Pancreas (tissue), 10 donors: ENCODE results near the gene POFUT2. TPM values are rescaled to one million over a fixed set of nuclear protein-coding genes. Genes with fewer than 3 reads are reported as not detected.
A peak's percentile ranks its signal among the peaks of the same experiment; 100 is the strongest.

Source experiments
- ATAC-seq, 4 donors: fragments of 200-7000 bp; cut with Tn5 transposase; one replicate each; pipeline versions ENCODE4 v1.8.0 to v1.9.1; 2020; ENCODE audit warnings: mild to moderate bottlenecking in 4 of 4, moderate library complexity in 4 of 4
- DNase-seq, 6 donors: peaks; one replicate each; pipeline ENCODE4 v3.0.0-alpha.2; 2020
- FAIRE-seq: peaks from 2 replicates; lab custom pipeline; 2012; peaks lifted over from hg19 to GRCh38; lab: Jason Lieb, UNC
- H3K27ac ChIP-seq, 4 donors: fragments of 200-600 bp; sonication (generic); 1 replicate in 3 of 4; 2 replicates in 1 of 4; pipeline versions ENCODE4 v1.5.0 to v1.8.0; 2020
- H3K27me3 ChIP-seq, 4 donors: fragments of 200-600 bp; one replicate each; pipeline ENCODE4 v1.8.0; 2021
- H3K36me3 ChIP-seq, 3 donors: fragments of 200-600 bp; sonication (generic) in 1 of 3; one replicate each; pipeline versions ENCODE4 v1.5.0 to v1.8.0; 2020 to 2021
- H3K4me1 ChIP-seq, 3 donors: fragments of 200-600 bp; one replicate each; pipeline ENCODE4 v1.8.0; 2021
- H3K4me3 ChIP-seq, 4 donors: fragments of 200-600 bp; sonication (generic) in 2 of 4; one replicate each; pipeline versions ENCODE4 v1.5.0 to v1.8.0; 2020 to 2021
- H3K9me3 ChIP-seq, 4 donors: fragments of 200-600 bp; one replicate each; pipeline ENCODE4 v1.8.0; 2021
- CTCF ChIP-seq, 4 donors: fragments of 200-600 bp; sonication (generic) in 3 of 4; IDR thresholded peaks; one replicate each; pipeline versions ENCODE4 v1.5.0 to v1.8.0; 2021; ENCODE audit warnings: antibody characterized with exemption in 4 of 4
- WGBS, 2 donors: extraction: QIAGEN DNeasy Blood & Tissue Kit; methylation state at CpG; one replicate each; pipeline ENCODE4 v1.1.7; 2013; 5-methylcytosine and 5-hydroxymethylcytosine counted together
- intact Hi-C, 3 donors: fragments of 100-400 bp; cut with DNase I; formaldehyde crosslinking; loops; one replicate each; pipeline versions ENCODE4 v1.11.1 to v1.14.2; 2022
- polyA plus RNA-seq, 2 donors: library from polyadenylated mRNA; stranded (reverse); fragments of 200-250 nt; gene quantifications; one replicate each; pipeline ENCODE4 v1.2.3, GENCODE V29; 2013
- total RNA-seq, 6 donors: library from RNA; stranded (reverse); fragmentation: NEBNext Ultra II Directional in 4 of 6; extraction: Animal tissue kit (Norgen Biotek cat#: 25700) in 4 of 6; gene quantifications; one replicate each; pipeline versions ENCODE4 v1.2.1 to v1.2.4, GENCODE V29; 2021 to 2023
- donor health status: healthy with polysubstance abuse.
- donor health status: DM: no; HTN: no; CAD: no; lungs with moderate emphysema.
- donor health status: DM: no; HTN: no; CAD: no.
- donor health status: control.
- donor health status: control.
- donor health status: Bipolar disorder and iron deficiency.
- donor health status: DM: yes; HTN: yes; CAD: no.
- donor health status: DM: no; HTN: no; CAD: no.
- donor health status: DM: no; HTN: no; CAD: no.
- donor health status: DM: yes; HTN: yes; CAD: no.

The POFUT2 gene
- total and polyA plus RNA-seq, 8 donors, result 10.1 to 46.9 (median 16.3) TPM

DNA sequence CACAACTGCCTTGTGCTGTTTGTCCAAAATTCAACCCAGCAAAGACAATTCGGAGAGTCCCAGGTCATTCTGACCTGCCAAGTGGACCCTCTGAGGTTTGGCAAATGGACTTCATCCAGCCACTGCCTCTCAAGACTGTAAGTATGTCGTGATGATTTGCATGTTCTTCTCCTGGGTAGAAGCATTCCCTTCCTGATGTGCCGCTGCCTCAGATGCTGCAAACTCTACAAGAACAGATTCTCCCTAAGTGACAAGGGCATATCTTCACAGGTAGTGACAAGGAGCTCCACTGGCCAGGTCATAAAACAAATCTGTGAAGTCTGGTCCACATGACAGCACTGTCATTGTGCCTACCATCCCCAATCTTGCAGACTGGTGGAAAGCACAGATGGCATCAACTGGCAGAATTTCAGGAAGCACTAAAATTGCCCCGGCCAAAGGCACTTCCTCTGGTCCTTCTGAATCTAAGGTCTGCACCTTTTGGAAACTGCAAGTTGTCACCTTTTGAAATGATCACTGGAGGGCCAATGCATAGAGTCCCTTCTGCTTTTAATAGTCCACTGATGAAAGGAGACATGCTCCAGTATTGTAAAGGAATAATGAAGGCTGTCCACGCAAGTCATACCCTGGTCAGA lies 27.4 kb downstream of the POFUT2 start:
- FAIRE-seq (no peak), DNase-seq (peak in 1 of 6 donors; percentile 4), ATAC-seq (no peak)
- H3K36me3 ChIP-seq, result peaks cover 0 to 18% (median 7%) of the 10 kb centered on the region in 3 donors
- WGBS, 2 donors, result 62 to 79% methylated on average over 5 of the region's 5 CpGs
- H3K27ac ChIP-seq, result no peak overlapping the region
- H3K4me3 ChIP-seq, result no peak overlapping the region
- no peaks in the 10 kb centered on the region for H3K4me1 ChIP-seq
- H3K27me3 ChIP-seq, result peaks cover 0 to 4% (median 0%) of the 10 kb centered on the region in 4 donors
- no peaks in the 10 kb centered on the region for H3K9me3 ChIP-seq
- intact Hi-C loops, result no loop called here
- no peak for TF ChIP-seq CTCF (IDR thresholded peaks at IDR 0.05)

DNA sequence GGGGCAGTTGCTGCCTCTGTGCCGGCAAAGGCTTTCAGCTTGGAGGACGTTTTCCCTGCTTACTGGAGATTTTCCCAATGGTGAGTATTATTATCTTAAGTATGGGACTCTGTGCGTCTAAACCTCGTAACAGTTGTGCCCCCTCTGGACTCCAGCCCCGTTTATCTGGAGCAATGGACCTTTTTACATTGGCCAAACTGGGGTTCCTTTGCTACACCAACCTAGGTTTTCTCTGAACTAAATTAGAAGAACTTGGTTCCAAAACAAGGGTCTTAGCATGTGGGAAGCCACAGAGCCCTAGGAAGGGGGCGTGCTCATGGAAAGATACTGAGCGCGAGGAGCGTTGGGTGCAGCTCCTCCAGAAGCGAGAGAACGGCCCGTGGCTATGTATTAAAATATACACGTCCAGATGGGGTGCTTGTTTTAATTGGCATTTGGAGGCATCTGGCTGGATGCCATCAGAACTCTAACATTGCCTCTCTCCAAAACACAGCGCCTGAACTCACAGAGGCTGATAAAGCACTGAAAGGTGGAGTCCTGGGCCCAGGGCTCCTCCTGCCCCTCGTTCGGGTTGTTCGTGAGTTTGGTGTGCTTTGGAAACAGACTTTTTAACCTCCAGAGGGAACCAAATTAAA lies 28.4 kb downstream of the POFUT2 start:
- no peak overlapping the region for H3K4me3 ChIP-seq
- FAIRE-seq (no peak), ATAC-seq (no peak), DNase-seq (no peak)
- no peak overlapping the region for H3K27ac ChIP-seq
- H3K4me1 ChIP-seq, result no peaks in the 10 kb centered on the region
- 58 to 66% methylated on average over 17 of the region's 17 CpGs for WGBS, 2 donors
- H3K36me3 ChIP-seq, result peaks cover 0 to 10% (median 0%) of the 10 kb centered on the region in 3 donors
- TF ChIP-seq CTCF (IDR thresholded peaks at IDR 0.05), result no peak
- H3K27me3 ChIP-seq, result peaks cover 0 to 4% (median 0%) of the 10 kb centered on the region in 4 donors
- intact Hi-C loops, result no loop called here
- H3K9me3 ChIP-seq, result no peaks in the 10 kb centered on the region

DNA sequence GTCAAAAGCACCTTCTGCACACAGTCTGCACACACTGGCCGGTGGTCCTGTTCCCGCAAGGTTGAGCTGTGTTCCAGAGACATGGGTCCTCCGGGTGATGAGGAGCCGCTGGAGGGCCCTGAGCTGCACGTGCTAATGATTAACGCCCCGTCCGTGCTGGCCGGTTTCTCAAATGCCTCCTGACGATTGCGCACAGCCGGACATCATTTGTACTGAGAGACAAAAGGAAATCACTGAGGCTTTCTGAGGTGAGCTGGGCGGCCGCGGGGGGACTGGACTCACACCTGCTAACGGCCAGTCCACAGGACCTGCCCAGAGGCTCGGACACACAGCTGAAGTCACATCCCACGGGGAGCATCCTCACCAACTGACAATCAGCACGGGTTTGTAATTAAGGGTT lies 29.2 kb downstream of the POFUT2 start:
- FAIRE-seq, result no peak
- WGBS, 2 donors, result 16 to 17% methylated on average over 19 of the region's 19 CpGs

GRCh38 chr21:45257673-45258341 lies 29.9 kb downstream of the POFUT2 start:
- intact Hi-C loops, result no loop called here
- no peak for TF ChIP-seq CTCF (IDR thresholded peaks at IDR 0.05)
- WGBS, 2 donors, result 53 to 55% methylated on average over 40 of the region's 40 CpGs
- FAIRE-seq (no peak), ATAC-seq (no peak), DNase-seq (peak in 1 of 6 donors; percentile 8)
- Histone ChIP-seq H3K27me3 (peaks cover 0 to 4% (median 0%) of the 10 kb centered on the region in 4 donors), H3K36me3 (no peaks in the 10 kb centered on the region), H3K9me3 (no peaks in the 10 kb centered on the region), H3K4me1 (no peaks in the 10 kb centered on the region), H3K27ac (no peak overlapping the region), H3K4me3 (no peak overlapping the region)

More for the DNA sequence above, 29.2 kb downstream of the POFUT2 start:
- no peaks in the 10 kb centered on the region for H3K4me1 ChIP-seq
- H3K27me3 ChIP-seq, result peaks cover 0 to 4% (median 0%) of the 10 kb centered on the region in 4 donors
- DNase-seq (peak in 1 of 6 donors; percentile 8), ATAC-seq (no peak)
- TF ChIP-seq CTCF (IDR thresholded peaks at IDR 0.05), result no peak
- peaks cover 0 to 2% (median 0%) of the 10 kb centered on the region in 3 donors for H3K36me3 ChIP-seq
- H3K4me3 ChIP-seq, result no peak overlapping the region
- intact Hi-C loops, result no loop called here
- no peaks in the 10 kb centered on the region for H3K9me3 ChIP-seq
- H3K27ac ChIP-seq, result no peak overlapping the region
